Measurements from ENCODE around the gene NLRP9. TPM values are rescaled to one million over a fixed set of nuclear protein-coding genes. Genes with fewer than 3 reads are reported as not detected.
A peak's percentile ranks its signal among the peaks of the same experiment; 100 is the strongest.

NLRP9 gene
- total and polyA plus RNA-seq, 8 donors = 0.04 to 0.12 (median 0.07) TPM; not detected in 4

- WGBS, 2 donors = 89 to 91% methylated on average over 29 of the region's 29 CpGs
Measured at GRCh38 chr19:55686311-55687050, 51.7 kb downstream of the NLRP9 start.

GRCh38 chr19:55685776-55686175 is 52.4 kb downstream of the NLRP9 start:
- 92 to 93% methylated on average over 6 of the region's 6 CpGs for WGBS, 2 donors
- DNase-seq (peak in 3 of 6 donors; percentile 20 to 48 (median 23)), ATAC-seq (no peak), FAIRE-seq (no peak)
- H3K4me1 ChIP-seq = peaks cover 21 to 35% (median 29%) of the 10 kb centered on the region in 3 donors
- peaks cover 4 to 29% (median 29%) of the 10 kb centered on the region in 3 donors for H3K36me3 ChIP-seq
- intact Hi-C loops (cut with DNase I) = no loop called here
- no peaks in the 10 kb centered on the region for H3K27me3 ChIP-seq
- H3K9me3 ChIP-seq = no peaks in the 10 kb centered on the region
- TF ChIP-seq, protein P1, sequence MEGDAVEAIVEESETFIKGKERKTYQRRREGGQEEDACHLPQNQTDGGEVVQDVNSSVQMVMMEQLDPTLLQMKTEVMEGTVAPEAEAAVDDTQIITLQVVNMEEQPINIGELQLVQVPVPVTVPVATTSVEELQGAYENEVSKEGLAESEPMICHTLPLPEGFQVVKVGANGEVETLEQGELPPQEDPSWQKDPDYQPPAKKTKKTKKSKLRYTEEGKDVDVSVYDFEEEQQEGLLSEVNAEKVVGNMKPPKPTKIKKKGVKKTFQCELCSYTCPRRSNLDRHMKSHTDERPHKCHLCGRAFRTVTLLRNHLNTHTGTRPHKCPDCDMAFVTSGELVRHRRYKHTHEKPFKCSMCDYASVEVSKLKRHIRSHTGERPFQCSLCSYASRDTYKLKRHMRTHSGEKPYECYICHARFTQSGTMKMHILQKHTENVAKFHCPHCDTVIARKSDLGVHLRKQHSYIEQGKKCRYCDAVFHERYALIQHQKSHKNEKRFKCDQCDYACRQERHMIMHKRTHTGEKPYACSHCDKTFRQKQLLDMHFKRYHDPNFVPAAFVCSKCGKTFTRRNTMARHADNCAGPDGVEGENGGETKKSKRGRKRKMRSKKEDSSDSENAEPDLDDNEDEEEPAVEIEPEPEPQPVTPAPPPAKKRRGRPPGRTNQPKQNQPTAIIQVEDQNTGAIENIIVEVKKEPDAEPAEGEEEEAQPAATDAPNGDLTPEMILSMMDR (IDR thresholded peaks at IDR 0.05) = no peak
- no peak overlapping the region for H3K27ac ChIP-seq
- H3K4me3 ChIP-seq = no peak overlapping the region

More at GRCh38 chr19:55686311-55687050, 51.7 kb downstream of the NLRP9 start:
- peaks cover 21 to 30% (median 29%) of the 10 kb centered on the region in 3 donors for H3K4me1 ChIP-seq
- DNase-seq (peak in 3 of 6 donors; percentile 21 to 63 (median 46)), ATAC-seq (no peak), FAIRE-seq (no peak)
- H3K36me3 ChIP-seq = peaks cover 4 to 31% (median 30%) of the 10 kb centered on the region in 3 donors
- TF ChIP-seq, protein P1 (IDR thresholded peaks at IDR 0.05) = no peak
- no peak overlapping the region for H3K4me3 ChIP-seq
- H3K27me3 ChIP-seq = no peaks in the 10 kb centered on the region
- H3K9me3 ChIP-seq = no peaks in the 10 kb centered on the region
- intact Hi-C loops (cut with DNase I) = no loop called here
- no peak overlapping the region for H3K27ac ChIP-seq

GRCh38 chr19:55684946-55685681 is 53.1 kb downstream of the NLRP9 start:
- intact Hi-C loops (cut with DNase I) = no loop called here
- TF ChIP-seq, protein P1 (IDR thresholded peaks at IDR 0.05) = no peak
- FAIRE-seq (no peak), ATAC-seq (no peak), DNase-seq (peak in 2 of 6 donors; percentile 40 to 80)
- no peaks in the 10 kb centered on the region for H3K27me3 ChIP-seq
- no peak overlapping the region for H3K4me3 ChIP-seq
- H3K27ac ChIP-seq = peak overlapping the region in 3 of 4 donors; percentile 6 to 90 (median 83)
- 94% methylated on average over 60 of the region's 60 CpGs for WGBS, 2 donors
- peaks cover 21 to 35% (median 29%) of the 10 kb centered on the region in 3 donors for H3K4me1 ChIP-seq
- H3K9me3 ChIP-seq = no peaks in the 10 kb centered on the region
- H3K36me3 ChIP-seq = peaks cover 3 to 23% (median 22%) of the 10 kb centered on the region in 3 donors

GRCh38 chr19:55683449-55684261 is 54.5 kb downstream of the NLRP9 start:
- no peaks in the 10 kb centered on the region for H3K9me3 ChIP-seq
- DNase-seq (peak in 5 of 6 donors; percentile 71 to 87 (median 81)), ATAC-seq (peak; percentile 91 to 95 (median 92)), FAIRE-seq (no peak)
- H3K4me1 ChIP-seq = peaks cover 30 to 38% (median 35%) of the 10 kb centered on the region in 3 donors
- peaks cover 0 to 18% (median 17%) of the 10 kb centered on the region in 3 donors for H3K36me3 ChIP-seq
- 14 to 18% methylated on average over 22 of the region's 22 CpGs for WGBS, 2 donors
- no peaks in the 10 kb centered on the region for H3K27me3 ChIP-seq
- intact Hi-C loops (cut with DNase I) = no loop called here
- H3K27ac ChIP-seq = peak overlapping the region; percentile 65 to 90 (median 83)
- TF ChIP-seq, protein P1 (IDR thresholded peaks at IDR 0.05) = no peak
- H3K4me3 ChIP-seq = peak overlapping the region in 2 of 4 donors; percentile 10 to 35

Data from pancreas (tissue), 10 donors.